GF-D8 (cell line): ENCODE results near the gene CD300LB.
"Not testable (repeated sequence)": the region's sequence is repeated elsewhere in the genome, so short reads cannot be mapped to it uniquely, and the experiment has no call there.

Source experiments
- DNase-seq: peaks from one replicate; lab custom pipeline; 2025; lab: John Stamatoyannopoulos, UW

Gene CD300LB

DNA sequence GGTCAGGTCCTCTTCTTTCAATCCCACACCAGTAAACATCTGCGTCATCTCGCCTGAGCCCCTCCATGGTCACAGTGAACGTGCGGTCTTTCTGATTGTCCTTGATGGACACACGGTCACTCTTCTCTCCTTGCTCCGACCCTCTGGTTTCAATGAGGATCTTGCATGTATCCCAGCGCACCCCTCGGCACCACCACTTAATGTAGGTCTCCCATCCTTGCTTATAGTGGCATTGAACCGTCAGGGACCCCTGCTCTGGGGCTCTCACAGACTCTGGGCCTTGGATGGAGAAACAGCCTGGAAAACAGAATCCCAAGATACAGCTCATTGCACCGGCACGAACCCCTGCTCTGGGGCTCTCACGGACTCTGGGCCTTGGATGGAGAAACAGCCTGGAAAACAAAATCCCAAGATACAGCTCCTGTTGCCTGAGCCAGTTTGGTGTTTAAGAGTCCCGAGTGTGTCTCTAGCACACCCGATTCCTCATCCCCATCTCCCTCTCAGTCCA is 5.4 kb downstream of the CD300LB start:
- no peak for DNase-seq

DNA sequence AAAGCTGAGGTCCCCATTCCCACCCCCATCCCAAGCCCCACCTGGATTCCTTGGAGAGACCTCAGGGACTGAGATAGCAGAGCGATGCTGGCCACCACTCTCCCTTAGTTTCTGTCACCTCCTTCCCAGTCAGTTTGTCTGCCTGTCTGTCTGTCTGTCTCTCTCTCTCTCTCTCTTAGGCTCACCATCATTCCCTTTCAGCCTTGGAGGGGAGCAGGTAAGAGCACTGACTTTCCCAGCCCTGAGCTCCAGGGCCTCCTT is 5.9 kb downstream of the CD300LB start:
- no peak for DNase-seq

DNA sequence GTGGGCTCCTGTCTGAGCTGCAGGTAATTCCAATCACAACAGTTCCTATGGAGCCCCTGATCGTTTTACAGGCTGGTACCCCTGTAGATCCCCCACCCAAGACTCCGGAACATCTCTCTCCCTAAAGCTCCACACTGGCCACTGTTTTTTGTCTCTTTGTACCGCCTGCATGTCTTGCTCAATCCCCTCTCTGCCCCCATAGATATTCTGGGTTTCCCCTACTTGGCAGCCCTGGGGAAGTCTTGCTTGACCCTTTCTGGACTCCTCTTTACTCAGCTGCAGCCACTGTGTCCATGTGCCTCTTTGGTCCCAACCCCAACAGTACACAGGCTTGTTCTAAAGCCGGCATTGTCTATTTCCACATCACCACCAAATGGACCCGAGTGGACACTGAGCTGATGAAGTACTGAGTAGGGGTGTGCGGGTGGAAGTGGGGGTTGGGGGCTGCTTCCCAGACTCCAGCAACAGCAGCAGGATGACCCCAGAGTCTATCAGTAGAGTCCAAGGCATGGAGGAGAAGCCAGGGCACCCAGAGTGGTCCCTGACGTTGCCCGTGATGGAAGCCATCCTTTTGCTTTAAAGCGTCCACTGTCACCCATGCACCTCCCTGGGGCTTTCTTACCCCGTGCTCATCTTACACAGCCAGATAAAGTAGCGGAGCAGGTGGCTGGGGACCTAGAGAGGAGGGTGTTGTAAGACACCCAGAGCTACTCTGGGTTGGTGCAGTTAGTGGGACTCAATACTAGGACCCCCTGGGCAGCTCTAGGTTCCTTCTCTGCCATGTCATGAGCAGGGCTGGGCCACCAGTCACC is 6.4 kb downstream of the CD300LB start:
- DNase-seq: no peak

DNA sequence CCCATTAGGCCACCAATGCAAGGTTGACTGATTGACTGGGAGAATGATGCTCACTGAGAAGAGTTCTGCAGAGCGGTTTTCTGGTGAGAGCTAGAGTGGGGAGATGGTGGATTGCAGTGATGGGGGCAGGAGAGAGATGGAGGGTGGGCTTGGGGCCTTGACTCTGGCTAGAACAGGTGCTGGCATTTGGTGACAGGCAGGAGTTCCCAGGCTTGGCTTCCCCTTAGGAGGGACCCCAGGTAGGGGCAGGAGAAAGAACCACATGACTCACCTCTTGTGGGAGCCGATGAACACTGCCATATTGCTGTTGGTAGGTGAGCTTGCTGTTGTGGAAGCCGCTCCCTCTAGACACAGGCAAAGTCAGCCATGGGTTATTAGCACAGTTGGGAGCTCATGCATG is 8.0 kb downstream of the CD300LB start:
- no peak for DNase-seq

DNA sequence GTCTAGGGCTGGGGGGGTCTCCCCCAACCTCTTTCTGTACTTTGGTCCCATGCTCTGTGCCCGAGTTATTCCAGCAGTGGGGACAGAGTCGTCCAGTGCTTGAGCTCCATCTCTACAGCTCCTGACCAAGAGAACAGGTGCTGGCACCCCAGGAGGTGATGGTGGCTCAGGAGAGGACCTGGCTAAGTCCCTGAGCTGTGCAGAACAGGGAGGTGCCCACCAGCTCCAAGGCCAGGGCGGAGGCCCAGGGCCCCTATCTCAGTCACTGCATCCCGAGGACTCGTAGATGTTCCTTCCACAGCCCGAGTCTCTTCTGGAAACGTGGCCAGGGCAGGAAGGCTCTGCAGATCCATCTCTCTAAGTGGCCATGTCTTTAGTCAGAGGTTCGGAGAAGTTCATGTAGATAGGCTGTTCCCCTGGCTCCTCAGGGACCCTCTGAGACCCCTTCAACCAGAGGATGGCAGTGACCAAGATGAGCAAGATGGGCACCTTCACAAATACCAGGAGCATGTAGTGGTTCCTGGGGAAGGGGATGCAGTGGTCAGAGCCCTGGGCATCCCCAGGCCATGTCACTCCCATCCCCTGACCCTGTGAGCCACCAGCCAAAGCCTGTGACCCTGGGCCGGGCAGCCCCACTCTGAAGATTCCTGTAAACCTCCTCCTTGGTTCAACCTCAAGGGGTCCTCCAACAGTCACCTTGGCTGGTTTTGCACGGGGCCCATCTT is 8.7 kb downstream of the CD300LB start:
- DNase-seq: no peak

DNA sequence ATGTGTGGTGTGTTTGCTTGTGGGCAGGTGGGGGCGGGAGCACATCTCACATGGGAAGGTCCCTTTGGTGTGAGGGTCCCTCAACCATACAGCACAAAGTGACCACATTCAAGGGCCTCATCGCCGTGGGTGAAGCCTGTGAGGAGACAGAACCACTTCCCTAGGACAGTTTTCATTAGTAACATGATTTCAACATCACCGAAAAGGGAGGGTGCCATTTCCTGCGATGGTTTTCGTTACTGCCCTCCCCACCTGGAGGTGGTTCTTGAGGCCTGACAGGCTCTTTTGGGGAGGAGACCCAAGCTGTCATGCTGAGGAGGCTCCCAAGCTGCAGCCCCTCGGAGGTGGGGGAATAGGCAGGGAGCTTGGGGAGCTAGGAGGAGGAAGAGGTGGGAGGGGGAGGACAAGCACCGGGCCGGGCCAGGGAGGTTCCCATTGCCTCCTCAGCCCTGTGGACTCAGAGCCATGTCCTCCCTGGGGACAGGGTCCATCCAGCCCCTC is 9.5 kb downstream of the CD300LB start:
- DNase-seq: peak; percentile 85

DNA sequence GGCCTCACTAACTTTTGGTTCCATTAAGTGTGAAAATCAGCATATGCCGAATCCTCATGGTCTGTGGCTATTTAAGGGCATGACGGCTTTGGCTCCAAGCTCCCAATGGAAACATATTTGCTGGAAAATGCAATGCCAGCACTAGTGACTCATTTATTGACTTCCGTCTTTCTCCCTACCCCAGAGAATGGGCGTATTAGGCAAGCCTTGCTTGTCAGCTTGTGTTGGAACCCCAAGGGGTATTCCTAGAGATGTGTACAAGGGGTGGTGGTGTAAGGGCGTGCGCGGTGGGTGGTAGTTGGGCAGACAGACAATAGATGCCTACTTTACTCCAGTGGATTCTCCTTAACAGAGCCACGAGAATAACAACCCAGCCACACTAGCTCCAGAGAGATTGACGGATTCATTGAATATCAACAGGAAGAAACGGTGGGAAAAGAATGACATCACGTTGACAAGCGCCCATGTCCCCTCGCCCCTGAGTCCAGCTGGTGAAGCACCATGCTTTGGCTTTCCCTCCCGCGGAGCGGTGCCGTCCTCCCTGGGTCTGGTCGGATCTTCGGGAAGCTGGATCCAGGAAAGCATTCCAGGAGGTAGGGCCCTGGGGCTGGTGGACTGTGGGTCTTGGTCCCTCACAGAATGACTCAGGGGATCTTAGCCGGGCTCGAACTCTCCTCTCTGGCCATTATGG is 10.3 kb downstream of the CD300LB start:
- DNase-seq: no peak

DNA sequence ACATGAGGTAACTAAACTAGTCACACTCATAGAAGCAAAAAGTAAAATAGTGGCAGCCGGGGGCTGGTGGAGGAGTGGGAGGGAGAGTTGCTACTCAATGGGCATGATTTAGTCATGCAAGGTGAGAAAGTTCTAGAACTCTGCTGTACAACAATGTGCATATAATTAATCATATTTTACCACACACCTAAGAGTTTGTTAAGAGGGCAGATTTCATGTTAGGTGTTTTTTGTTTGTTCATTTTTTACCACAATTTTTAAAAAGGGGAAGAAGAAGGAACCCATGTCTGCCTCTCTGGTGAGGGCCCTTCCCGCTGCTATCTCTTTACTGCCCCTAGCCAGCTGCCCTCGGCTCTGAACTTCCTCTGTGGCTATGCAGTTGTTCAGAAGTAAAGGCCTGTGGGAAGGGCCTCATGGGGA is 11.2 kb downstream of the CD300LB start:
- DNase-seq: peak; percentile 90

DNA sequence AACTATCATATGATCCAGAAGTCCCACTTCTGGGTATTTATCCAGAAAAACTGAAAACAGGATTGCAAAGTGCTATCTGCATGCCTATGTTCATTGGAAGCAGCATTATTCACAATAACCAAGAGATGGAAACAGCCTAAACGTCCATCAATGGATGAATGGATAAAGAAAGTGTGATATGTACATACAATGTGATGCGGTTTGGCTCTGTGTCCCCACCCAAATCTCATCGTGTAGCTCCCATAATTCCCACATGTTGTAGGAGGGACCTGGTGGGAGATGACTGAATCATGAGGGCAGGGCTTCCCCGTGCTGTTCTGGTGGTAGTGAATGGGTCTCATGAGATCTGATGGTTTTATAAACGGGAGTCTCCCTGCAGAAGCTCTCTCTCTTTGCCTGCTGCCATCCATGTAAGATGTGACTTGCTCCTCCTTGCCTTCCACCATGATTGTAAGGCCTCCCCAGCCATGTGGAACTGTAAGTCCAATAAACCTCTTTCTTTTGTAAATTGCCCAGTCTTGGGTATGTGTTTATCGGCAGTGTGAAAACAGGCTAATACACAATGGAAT is 12.8 kb downstream of the CD300LB start:
- DNase-seq: not testable (repeated sequence)

DNA sequence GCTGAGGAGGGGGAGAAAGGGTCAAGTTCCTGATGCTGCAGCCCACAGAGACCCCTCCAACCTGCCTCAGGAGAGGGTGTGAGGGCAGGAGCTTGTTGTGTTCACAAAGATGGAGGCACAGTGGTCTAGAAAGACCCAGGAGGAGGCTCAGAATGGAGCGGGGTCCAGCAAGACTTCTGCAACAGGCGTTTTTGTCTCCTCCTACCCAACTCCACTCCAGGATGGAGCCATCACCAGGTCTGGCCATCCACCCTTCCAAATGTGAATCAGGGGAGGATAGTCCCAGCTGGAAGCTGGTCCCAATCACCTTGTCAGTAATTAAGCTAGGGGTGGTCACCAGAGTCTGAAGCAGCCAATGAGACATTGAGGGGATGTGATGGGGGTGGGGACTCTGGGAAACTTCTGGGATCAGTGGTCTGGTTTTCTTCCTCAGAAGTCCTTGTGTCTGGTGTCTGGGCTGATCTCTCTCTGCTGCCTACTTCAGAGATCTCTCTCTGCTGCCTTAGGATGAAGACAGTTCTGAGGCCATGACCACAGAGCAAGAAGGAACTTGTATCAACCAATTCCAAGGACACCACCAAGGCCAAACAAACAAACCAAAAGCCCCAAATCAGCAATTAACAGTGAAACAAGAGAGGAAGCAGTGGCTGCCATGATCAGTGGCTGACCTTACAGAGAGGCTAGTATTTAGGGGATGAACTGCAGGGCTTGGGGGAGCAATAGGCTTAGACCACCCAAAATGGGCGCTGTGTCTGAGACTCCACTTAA is 14.5 kb downstream of the CD300LB start:
- no peak for DNase-seq

DNA sequence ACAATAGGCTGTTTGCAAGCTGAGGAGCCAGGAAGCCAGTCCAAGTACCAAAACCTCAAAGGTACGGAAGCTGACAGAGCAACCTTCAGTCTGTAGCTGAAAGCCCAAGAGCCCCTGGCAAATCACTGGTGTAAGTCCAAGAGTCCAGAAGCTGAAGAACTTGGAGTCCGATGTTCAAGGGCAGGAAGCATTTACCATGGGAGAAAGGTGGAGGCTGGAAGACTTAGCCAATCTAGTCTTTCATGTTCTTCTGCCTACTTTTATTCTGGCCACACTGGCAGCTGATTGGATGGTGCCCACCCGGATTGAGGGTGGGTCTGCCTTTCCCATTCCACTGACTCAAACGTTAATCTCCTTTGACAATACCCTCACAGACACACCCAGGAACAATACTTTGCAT is 15.3 kb downstream of the CD300LB start:
- no peak for DNase-seq

DNA sequence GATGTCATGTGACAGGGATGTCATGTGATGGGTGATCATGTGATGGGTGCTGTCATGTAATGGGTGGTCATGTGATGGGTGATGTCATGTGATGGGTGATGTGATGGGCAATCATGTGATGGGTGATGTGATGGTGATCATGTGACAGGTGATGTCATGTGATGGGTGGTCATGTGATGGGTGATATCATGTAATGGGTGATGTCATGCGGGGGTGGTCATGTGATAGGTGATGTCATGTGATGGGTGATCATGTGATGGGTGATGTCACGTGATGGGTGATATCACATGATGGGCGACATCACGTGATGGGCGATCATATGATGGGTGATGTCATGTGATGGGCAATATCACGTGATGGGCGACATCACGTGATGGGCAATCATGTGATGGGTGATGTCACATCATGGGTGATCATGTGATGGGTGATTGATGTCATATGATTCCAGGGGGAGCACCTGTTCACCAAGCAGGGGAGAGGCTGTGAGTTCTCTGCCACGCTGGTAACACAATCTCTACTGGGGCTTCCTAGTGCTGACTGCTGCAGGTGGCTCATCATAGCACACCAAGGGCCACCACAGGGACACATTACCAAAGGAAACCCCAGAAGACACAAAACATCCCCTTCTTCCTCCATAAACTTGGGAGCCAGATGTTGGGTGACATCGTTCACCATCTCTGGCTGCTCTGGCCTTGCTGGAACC is 16.5 kb downstream of the CD300LB start:
- peak; percentile 77 for DNase-seq

DNA sequence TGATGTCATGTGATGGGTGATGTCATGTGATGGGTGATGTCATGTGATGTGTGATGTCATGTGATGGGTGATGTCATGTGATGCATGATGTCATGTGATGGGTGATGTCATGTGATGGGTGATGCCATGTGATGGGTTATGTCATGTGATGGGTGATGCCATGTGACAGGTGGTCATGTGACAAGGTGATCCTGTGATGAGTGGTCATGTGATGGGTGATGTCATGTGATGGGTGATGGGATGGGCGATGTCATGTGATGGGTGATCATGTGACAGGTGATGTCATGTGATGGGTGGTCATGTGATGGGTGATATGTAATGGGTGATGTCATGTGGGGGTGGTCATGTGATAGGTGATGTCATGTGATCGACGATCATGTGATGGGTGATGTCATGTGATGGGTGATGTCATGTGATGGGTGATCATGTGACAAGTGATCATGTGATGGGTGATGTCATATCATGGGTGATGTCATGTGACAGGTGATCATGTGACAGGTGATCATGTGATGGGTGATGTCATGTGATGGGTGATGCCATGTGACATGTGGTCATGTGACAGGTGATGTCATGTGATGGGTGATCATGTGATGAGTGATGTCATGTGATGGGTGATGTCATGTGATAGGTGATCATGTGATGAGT is 17.2 kb downstream of the CD300LB start:
- DNase-seq: peak; percentile 82

DNA sequence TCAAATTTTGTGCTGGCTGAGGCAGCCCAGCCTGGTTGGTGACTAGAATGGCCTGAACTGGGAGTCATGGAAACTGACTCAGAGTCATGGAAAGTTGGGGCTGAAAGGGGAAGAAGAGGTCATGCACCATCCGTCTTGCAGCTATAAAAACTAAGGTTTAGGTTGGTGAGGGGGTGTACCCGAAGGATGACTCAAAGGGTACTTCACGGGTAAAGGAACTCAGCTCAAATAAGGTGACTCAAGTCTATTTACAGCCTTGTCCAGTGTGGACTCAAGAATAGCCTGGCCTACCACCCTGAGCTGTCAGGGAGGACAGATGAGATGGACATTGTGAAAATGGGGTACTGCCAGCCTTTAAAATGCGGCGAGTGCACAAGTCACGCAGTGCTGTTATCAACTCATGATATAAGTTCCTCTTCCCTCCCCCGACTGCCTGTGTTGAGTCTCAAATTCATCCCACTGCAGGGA is 18.6 kb downstream of the CD300LB start:
- peak; percentile 62 for DNase-seq

DNA sequence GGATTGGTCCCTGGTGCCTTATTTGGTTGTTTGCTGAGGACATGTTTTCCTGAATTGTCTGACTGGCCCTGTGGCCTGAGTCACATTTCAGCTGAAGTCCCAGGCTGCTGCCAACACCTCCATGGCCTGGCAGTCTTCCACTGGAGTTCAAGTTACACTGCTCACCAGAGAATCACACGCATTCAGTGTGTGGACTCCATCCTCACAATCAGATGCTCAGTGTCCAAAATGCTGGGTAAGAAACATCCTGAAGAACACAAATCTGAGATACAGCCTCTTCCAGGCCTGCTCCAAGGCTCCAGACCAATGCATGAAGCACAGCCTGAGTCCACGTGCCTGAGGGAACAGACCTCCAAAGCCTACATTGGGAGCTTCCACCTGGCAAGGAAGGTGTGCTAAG is 19.2 kb downstream of the CD300LB start:
- no peak for DNase-seq

DNA sequence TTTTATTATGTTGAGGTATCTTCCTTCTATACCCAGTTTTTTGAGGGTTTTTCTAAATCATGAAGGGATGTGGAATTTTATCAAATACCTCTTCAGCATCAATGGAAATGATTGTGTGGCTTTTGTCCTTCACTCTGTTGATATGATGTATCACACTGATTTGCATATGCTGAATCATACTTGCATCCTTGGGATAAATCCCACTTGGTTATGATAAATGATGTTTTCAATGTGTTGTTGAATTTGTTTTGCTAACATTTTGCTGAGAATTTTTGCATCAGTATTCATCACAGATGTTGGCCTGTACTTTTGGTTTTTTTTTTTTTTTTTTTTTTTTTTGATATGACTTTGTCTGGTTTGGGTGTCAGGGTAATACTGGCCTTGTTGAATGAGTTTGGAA is 23.1 kb downstream of the CD300LB start:
- DNase-seq: no peak

DNA sequence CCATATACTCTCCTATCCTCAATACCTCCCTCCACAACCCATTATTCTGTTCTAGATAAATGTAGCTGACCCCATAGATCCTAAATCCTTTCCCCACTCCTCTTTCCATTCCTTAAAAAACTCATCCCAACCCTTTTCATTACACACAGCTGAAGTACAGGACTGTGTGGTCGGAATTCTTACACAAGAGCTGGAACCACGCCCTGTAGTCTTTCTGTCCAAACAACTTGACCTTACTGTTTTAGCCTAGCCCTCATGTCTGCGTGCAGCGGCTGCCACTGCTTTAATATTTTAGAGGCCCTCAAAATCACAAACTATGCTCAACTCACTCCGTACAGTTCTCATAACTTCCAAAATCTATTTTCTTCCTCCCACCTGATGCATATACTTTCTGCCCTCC is 27.3 kb downstream of the CD300LB start:
- DNase-seq: not testable (repeated sequence)

DNA sequence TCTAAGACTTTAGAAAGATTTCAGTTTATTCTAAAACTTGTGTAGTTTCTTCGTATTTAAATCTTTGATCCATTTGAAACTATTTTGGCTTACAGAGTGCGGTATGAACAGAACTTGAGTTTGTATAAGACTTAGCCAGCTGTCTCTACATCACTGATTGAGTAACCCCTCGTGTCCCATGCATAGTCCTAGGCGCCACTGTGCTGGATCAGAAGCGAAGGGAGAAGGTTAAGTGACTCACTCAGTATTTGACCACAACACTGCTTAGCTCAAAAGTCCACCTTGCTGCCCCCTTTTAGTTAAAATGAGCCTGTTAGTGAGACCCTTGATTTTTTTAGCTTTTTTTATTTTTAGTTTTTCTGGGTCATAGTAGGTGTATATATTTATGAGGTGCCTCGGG is 28.4 kb downstream of the CD300LB start:
- DNase-seq: no peak

DNA sequence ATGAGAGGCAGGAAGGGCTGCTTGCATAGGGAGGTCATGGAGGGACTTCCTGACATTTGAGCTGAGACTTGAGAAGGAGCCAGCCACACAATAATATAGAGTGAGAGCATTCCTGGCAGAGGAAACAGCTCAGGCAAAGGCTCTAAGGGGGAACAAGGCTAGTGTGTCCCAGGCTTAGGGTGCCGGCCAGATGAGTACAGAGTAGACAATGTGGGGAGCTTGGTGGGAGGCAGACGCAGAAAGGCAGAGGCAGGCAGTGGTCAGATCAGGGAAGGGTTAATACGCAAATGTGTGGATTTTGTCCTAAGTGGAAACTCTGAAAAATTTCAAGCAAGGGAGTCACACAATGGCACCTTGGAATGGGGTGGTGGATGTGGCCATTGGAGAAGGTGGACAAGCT is 31.3 kb downstream of the CD300LB start:
- DNase-seq: no peak

DNA sequence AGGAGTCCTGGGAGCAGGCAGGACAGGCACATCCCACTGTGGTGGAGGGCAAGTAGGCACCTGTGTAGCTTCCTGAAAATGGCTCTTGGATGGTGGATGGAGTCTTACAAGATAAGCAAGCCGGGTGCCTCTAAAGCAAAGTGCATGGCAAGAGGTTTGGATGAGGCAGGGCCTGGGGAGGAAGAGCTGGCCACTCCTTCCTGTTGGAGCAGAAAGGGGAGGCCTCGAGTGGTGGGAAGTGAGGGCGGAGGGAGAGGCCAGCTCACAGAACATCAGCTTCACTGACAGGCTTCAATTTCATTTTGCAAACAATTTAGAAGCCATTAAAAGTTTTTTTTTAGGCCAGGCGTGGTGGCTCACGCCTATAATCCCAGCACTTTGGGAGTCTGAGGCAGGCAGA is 33.8 kb downstream of the CD300LB start:
- no peak for DNase-seq
